ENCODE results near the gene SLC16A2.

SLC16A2 gene

DNA sequence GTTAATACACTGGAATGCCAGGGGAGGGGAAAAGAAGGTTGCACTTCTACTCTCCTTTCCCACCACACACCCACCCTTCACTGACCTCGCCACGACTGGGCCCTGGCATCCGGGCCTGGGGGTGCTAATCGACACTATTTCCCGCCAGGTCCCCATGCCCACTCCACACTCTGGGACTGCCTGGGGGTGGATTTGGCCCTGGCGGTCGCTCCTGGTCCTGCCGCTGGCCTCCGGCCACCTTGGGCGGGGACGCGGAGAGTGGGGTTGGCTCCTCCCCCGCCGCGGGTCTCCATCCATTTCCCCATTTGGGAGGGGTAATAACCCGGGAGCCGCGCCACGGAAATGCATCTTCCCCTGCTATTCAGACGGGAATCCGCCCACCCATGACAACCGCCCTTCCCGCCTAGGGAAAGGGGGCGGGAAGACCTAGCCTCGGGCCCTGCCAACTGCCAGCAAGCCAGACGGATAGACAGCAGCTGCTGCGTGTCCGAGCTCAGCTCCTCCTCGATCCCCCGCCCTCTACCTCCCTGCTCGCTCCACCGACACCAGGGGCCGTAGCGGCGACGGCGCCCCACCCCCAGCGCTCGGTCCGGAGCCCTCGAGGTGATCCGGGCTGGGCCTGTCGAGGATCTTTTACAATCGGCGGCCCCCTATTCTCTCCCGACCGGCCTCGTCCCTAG, 115.0 kb downstream of the SLC16A2 start:
- peak; percentile 54 for DNase-seq (ENCODE audit: low spot score)
- TF ChIP-seq, protein P1, sequence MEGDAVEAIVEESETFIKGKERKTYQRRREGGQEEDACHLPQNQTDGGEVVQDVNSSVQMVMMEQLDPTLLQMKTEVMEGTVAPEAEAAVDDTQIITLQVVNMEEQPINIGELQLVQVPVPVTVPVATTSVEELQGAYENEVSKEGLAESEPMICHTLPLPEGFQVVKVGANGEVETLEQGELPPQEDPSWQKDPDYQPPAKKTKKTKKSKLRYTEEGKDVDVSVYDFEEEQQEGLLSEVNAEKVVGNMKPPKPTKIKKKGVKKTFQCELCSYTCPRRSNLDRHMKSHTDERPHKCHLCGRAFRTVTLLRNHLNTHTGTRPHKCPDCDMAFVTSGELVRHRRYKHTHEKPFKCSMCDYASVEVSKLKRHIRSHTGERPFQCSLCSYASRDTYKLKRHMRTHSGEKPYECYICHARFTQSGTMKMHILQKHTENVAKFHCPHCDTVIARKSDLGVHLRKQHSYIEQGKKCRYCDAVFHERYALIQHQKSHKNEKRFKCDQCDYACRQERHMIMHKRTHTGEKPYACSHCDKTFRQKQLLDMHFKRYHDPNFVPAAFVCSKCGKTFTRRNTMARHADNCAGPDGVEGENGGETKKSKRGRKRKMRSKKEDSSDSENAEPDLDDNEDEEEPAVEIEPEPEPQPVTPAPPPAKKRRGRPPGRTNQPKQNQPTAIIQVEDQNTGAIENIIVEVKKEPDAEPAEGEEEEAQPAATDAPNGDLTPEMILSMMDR (IDR thresholded peaks at IDR 0.05; ENCODE audit: extremely low read depth, missing control alignments): no peak

DNA sequence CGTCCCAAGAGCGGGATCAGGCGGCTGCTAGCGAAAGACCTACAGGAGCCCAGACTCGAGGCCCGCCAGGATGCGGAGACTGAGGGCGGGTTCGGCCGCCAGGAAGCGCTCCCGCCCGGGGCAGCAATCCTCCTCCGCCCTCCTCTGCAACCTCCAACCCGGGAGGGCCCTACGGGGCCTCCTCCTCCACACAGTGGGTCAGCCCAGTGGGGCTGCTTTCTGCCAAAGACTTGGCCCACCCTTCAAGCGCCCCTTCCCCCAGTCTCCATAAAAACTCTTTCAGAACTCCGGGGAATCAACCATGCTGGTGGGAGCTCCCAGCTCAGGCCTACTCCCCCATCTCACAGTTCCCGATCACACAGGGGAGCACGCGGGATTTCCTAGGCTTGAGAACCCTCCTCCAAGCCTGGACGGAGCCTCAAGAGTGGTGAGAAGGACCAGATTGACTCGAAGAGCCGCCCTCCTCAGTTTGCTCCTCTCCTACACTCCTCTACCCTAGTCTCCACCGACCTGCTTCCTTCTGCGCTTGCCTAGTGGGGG, 115.6 kb downstream of the SLC16A2 start:
- no peak for DNase-seq (ENCODE audit: low spot score)
- TF ChIP-seq, protein P1 (IDR thresholded peaks at IDR 0.05; ENCODE audit: extremely low read depth, missing control alignments): no peak

- TF ChIP-seq, protein P1 (IDR thresholded peaks at IDR 0.05; ENCODE audit: extremely low read depth, missing control alignments): no peak
- DNase-seq (ENCODE audit: low spot score): no peak
Observed at GRCh38 chrX:74540635-74541249, 119.4 kb downstream of the SLC16A2 start.

GRCh38 chrX:74545880-74546523, 124.7 kb downstream of the SLC16A2 start:
- no peak for DNase-seq (ENCODE audit: low spot score)
- TF ChIP-seq, protein P1 (IDR thresholded peaks at IDR 0.05; ENCODE audit: extremely low read depth, missing control alignments): no peak

DNA sequence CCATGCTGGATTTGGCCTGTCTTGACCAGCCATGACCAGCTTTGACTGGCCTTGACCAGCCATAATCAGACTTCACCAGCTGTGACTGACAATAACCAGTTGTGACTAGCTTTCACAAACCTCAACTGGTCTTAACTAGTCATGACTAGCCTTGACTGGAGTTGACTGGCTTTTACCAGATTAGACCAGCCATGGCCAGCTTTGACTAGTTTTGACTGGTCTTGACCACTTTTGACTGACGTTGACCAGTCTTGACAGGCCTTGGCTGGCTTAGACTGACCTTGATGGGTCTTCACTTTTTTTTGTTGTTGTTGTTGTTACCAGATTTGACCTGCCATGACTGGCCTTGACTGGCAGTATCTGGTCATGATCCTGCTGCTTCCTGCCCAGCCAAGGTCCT, 125.7 kb downstream of the SLC16A2 start:
- TF ChIP-seq, protein P1 (IDR thresholded peaks at IDR 0.05; ENCODE audit: extremely low read depth, missing control alignments): no peak
- DNase-seq (ENCODE audit: low spot score): no peak

DNA sequence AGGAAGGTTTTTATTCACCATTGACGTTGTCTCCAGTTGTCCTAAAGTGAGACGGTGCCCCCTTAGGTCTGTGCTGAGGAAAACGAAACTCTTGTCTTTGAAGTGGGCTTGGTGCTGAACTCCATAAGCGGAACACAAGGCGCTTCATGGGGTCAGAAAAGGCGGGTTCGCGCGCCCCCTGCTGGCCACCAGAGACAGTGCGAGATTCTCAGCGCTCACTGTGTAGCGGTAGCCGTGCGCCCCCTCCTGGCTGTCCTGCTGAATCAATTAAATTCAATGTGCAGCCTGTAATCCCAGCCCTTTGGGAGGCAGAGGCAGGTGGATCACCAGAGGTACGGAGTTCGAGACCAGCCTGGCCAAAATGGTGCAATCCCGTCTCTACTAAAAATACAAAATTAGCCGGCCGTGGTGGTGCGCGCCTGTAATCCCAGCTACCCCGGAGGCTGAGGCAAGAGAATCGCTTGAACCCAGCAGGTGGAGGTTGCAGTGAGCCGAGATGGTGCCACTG, 129.1 kb downstream of the SLC16A2 start:
- peak; percentile 51 for DNase-seq (ENCODE audit: low spot score)

More for the DNA sequence above, 129.1 kb downstream of the SLC16A2 start:
- TF ChIP-seq, protein P1 (IDR thresholded peaks at IDR 0.05; ENCODE audit: extremely low read depth, missing control alignments): peak; percentile 90

Data from GM20000 (cell line).